ENCODE data around the gene LRRC7.

DNA sequence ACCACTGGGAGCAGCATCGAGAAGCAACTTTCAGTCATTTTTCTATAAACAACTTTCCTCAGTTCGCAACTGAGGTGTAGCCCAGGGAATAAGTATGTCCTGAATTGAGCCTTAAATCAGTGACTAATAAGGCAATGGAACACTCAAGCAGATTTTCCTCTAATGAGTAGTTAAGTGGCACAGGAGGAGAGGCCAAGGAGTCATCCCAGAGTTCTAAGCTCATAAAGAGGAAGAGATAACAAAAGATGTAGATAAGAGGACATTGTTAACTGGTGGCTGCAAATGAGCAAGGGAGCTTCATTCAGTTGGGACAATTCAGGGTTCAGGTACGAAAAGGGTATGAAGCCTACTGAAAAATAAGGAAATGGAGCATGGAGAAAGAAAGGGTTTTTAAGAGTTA, 573.2 kb downstream of the LRRC7 start:
- TF ChIP-seq TAF1 (IDR thresholded peaks at IDR 0.05; ENCODE audit: borderline replicate concordance, low read depth, low read length) (no peak), POLR2A (IDR thresholded peaks at IDR 0.05; ENCODE audit: low read depth, low read length) (no peak)

All from GM12892 (cell line).